ENCODE results near the gene MITD1.

- TF ChIP-seq POLR2A (IDR thresholded peaks at IDR 0.05; ENCODE audit: low read depth, low read length): no peak
- no peak for TF ChIP-seq POU2F2 (IDR thresholded peaks at IDR 0.05; ENCODE audit: low read depth, low read length)
These were observed 40.6 kb downstream of the MITD1 start for GRCh38 chr2:99140056-99140859.

Data from GM12891 (cell line).